ACHN (cell line): ENCODE measurements around the gene NOTCH4.

Source experiments
- DNase-seq: peaks from one replicate; pipeline ENCODE4 v3.0.0-alpha.2; 2015
- in situ Hi-C: cut with HindIII; loops from 2 replicates; pipeline ENCODE4 v1.10.0; 2017; ENCODE audit warnings: low sequenced_read_pairs, low pct_ligation_motif_present, low pct_unique_long_range_greater_than_20kb

The NOTCH4 gene

DNA sequence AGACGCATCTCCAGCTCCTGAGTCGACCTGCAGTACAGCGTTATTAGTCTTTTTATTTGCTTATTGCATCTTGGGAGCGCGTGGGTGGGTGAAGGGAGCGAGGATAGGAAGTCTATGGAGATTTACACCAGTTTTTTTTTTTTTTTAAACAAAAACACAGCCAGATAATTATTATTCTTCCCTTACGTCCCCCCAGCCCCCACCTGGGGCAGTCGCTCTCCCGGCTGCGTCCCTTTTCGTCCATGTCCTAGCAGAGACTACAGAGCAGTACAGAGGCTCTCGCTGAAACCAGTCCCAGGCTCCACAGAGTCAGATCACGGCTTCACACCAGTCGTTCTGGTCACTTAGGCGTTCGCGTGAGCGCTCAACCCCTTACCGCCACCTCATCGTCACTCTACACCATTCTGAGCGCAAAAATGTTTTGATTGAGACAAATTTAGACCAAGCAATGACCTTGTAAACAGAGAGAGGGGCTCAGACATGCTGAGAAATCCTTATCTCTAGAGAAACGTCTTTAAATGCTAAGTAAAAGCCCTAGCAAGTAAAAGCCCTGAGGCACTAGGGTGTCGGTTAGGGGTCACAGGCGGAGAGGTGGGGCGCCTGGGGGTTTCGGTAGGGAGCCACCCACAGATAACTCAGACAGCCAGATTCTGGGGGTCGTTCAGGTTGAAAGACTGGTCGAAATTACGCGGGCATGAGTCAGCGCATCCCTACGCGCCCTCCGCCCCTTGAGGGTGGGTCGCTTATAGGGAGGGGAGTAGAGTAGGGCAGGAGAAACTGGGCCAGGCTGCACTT lies 70.9 kb downstream of the NOTCH4 start:
- peak; percentile 49 for DNase-seq
- in situ Hi-C loops: no loop called here

DNA sequence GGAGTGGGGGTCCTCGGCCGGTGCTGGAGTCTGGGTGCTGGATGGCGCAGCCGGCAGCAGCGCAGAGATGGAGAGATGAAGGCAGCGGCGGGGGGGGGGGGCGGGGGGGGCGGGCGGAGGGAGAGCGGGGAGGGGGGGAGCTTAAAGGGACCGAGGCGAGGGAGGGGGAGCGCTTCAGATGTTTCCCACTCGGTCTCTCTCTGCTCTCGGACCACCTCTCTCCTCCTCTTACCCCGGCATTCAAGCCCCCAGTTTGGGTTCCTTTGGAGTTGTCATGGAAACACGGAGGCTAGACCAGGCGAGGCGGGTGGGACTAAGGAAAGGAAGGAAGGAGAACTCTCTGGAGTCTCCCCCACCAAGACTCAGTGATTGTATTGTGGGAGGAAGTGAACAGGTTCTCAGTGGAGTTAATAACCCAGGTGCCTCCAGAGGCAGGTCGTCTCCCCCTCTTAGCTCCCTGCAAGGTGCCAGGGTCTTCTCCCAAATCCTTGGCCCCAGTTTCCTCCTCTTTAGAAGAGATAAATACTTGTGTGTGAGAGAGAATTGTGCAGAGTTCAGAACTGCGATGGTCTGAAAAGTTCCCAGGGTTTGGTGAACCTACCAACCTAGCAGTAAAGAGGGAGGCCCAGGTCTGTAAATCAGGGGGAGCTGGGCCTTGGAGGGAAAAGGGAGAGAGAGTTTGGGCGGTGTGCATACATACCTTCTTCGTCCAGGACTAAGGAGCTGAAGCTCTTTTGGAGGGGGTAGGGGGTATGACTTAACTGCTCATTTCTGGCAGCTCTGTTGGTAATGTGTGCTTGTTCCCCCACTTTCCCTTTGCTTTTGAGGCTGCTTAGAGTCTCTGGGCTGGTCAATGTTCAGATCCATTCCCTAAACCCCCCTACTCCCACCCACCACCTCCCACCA lies 71.8 kb downstream of the NOTCH4 start, which contains the start of gene PRRT1:
PRRT1 (minus strand) TSS at position 77 of the 906 bp plus-strand sequence. CDS start 112 bp downstream, outside the sequence.
- in situ Hi-C loops: no loop called here
- DNase-seq: no peak

DNA sequence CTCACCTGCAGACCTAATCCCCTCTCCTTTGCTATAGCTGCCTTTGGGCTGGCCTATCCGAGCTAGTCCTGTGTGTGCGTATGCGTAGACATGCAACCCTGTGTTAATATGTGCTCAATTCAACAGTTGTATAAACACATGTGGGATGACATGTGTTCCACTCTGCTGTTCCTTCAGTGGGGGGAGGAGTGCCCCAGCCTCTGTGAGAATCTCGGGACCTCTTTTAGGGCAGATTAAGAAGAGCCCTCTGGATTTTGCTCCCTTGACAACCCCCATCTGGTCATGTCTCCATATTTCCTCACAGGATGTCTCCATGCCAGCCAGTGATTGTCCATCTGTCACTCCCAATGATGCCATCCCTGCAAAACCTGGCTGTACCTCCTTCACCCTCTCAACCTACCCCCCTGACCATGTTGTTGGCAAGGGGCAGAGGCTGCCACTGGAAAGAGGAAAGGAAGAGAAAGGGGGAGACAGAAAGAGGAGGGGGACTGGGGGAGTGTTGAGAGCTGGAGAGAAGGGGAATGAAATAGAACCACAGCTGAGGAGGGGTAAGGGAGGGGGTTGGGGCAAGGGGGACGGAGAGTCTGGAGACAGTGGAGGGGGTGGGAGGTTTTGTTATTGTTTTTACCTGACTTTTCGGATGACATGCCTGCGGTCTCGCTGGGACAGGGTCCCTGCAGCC lies 72.5 kb downstream of the NOTCH4 start:
- in situ Hi-C loops: no loop called here
- DNase-seq: no peak

DNA sequence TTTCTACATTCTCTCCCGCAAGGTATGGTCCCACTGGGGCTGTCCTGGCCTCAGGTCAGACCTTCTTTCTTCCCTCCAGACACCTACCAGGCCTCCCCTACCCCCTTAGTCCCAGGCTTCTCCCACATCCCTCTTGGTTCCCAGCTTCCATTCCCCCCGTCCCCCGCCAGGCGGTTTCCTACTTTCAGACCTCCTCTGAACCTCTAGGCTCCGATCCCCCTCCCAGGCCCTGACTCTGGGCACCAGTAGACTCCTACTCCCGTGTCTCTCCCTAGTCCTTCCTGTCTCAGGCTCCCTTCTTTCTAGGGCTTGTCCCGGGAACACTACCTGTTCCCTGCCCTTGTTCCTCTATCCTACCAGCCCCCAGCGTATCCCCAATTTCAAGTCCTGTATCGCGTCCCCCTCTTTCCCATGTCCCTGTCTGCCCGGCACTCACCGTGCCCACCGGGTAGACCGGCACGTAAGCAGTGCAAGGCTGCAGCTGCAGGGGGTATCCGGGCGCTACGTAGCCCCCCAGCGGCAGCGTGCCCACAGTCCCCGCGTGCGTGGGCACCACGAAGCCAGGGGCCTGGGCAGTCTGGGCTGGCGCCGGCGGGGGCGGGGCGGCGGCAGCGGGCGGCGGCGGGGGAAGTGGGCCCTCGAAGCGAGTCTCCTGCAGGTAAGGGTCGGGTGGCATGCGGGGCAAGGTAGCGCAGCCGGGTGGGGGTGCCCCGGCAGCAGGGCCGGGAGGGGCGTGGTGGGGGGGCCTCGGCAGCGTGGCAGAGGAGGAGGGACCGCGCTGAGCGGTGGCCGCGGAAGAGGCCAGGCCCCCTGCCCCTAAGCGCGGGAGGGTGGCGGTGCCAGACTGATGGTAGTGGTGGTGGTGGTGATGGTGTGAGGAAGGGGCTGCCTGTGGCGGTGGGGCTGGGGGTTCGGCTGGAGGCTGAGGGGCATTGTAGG lies 73.7 kb downstream of the NOTCH4 start:
- in situ Hi-C loops: no loop called here
- DNase-seq: no peak

DNA sequence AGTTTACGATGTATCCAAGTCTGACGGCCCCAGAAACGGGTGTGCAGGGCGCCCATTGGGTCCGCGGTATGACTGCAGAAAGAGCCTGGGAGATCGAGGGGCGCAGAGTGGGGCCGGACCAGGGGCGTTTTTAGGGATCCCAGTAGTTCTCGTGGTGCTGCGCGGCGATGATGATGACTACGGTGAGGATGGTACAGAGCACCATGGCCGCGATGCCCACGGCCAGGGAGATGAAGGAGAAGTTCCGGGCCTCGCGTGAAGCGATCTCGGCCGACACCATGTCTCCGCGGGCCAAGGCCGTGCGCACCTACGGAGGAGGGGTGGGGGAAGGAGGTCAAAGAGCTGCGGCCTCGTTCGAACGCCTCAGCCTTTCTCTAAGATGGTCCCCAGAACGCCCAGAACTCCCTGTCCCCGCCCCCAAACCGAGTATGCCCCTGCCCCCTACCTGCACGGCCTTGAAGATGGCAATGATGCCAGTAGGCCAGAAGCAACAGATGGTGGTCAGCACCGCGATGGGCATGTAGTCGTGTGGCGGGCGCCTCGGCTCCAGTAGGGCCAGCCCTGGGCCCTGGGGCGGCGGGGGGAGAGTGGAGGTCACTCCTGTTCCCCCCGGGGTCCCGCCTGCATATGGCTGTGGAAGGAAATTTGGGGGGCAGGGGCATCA lies 74.6 kb downstream of the NOTCH4 start:
- no peak for DNase-seq
- in situ Hi-C loops: no loop called here

DNA sequence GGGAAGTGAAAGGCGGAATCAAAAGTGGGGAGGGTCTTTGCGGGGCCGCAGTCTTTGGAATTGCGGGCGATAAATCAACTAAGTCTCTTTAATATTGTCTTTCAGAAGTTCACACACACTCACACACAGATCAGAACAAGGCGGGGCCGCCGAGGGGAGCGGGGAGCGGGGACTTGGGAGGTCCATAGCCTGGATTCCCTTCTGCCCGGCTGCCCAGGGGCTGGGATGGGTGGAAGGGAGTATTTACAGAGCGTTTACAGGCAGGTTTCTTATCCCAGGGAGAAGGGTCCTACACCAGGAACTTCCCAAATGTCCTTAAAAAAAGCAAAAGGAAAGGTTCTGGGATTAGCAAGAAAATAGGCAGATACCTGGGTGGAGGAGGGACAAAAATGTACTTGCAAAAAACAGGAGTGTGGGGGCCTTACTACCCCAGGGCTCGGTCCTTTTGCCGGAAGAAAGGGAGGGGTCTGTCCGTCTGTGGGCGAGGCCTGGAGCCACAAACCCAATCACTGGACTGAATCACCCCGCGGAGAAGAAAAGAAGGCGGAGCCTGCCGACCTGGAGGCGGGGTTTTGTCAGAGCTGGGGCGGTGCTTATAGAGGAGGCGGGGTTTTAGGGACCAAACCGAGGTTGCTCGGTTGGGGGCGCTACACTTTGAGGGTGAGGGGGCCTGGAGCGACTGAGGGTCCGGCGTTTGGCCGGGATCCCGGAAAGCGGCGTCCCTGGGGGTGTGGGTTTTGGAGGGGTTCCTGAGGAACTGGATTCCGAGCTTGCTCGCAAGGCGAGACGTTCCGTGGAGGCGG lies 75.4 kb downstream of the NOTCH4 start:
- in situ Hi-C loops: no loop called here

DNA sequence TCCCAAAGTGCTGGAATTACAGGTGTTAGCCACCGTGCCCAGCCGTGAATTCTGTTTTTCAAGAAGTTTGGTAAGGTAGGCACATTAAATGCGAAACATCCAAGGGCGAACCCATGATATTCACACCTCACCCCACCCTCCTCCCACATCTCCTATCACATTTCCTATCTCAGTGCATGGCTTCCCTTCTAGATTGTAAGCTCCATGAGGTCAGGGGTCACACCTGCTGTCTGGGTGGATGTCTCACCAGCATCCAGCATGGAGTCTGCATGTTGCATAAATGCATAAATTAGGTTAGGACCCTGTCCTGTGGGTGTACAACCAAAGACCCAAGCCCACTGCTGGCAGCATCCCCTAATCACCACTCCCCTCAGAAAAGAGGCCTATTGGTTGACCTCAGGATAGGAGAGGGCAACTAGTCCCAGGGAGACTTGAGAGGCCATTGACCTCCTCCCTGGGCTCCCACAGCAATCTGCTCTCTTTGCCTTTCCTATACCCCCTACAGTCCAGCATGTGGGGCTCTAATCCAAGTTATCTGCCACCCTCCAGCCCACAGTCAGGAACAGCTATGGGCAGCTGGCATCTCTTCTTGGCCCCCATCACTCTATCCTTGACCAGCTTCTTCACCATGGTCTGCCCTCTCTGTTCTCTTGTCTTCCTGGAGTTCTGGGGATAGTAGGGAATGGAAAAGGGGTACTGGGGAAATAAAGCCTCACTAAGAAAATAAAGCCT lies 76.3 kb downstream of the NOTCH4 start:
- DNase-seq: no peak
- in situ Hi-C loops: no loop called here

More for the DNA sequence above, 75.4 kb downstream of the NOTCH4 start:
- no peak for DNase-seq

DNA sequence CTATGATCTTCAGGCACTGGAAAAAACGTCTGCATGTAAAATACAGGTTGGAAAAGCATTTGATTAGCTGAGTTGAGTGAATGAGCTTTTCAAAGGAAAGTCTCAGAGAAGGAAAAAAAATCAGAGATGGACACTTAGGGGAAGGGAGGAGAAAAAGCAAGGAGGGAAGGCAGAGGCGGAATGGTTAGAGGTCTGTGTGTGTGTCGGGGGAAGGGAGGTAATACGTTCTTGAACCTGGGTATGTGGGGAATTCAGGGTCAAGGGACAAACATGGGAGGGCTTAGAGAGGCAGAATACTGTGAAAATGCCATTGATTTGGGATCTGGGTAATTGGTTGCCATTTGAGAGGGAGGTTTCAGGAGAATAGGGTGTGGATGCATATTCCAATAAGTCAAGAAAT lies 77.2 kb downstream of the NOTCH4 start:
- in situ Hi-C loops: no loop called here
- DNase-seq: no peak

DNA sequence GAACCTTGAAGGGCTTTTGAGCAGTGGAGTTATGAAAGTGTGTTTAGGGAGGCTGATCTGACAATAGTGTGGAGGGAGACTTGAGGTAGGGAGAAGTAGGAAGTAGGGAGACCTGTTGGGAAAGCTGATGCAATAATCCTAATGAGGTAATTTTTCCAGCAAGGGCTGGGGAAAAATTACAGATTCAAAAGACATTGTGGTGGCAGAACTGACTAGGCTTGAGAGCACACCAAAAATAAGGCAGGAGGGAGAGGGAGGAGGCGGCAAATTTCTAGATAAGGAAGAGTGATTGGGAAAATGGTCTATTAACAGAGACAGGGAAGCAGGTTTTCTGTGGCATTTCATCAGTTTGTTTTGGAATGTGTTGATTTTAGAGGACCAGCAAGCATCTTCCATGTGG lies 77.6 kb downstream of the NOTCH4 start:
- in situ Hi-C loops: no loop called here
- no peak for DNase-seq
